ENCODE results near the gene INHBB.

- TF ChIP-seq POLR2A (IDR thresholded peaks at IDR 0.05) = no peak
- TF ChIP-seq, protein P1, sequence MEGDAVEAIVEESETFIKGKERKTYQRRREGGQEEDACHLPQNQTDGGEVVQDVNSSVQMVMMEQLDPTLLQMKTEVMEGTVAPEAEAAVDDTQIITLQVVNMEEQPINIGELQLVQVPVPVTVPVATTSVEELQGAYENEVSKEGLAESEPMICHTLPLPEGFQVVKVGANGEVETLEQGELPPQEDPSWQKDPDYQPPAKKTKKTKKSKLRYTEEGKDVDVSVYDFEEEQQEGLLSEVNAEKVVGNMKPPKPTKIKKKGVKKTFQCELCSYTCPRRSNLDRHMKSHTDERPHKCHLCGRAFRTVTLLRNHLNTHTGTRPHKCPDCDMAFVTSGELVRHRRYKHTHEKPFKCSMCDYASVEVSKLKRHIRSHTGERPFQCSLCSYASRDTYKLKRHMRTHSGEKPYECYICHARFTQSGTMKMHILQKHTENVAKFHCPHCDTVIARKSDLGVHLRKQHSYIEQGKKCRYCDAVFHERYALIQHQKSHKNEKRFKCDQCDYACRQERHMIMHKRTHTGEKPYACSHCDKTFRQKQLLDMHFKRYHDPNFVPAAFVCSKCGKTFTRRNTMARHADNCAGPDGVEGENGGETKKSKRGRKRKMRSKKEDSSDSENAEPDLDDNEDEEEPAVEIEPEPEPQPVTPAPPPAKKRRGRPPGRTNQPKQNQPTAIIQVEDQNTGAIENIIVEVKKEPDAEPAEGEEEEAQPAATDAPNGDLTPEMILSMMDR (IDR thresholded peaks at IDR 0.05) = no peak
Observed at GRCh38 chr2:120307482-120307881, 38.5 kb upstream of the INHBB start.

All from right lobe of liver (tissue), 4 donors.